Midbrain (tissue), 1 donor: ENCODE results near the gene MATCAP1.
A peak's percentile ranks its signal among the peaks of the same experiment; 100 is the strongest.

Experiments
- DNase-seq: peaks from one replicate; lab custom pipeline; 2025; lab: John Stamatoyannopoulos, UW

The MATCAP1 gene

DNA sequence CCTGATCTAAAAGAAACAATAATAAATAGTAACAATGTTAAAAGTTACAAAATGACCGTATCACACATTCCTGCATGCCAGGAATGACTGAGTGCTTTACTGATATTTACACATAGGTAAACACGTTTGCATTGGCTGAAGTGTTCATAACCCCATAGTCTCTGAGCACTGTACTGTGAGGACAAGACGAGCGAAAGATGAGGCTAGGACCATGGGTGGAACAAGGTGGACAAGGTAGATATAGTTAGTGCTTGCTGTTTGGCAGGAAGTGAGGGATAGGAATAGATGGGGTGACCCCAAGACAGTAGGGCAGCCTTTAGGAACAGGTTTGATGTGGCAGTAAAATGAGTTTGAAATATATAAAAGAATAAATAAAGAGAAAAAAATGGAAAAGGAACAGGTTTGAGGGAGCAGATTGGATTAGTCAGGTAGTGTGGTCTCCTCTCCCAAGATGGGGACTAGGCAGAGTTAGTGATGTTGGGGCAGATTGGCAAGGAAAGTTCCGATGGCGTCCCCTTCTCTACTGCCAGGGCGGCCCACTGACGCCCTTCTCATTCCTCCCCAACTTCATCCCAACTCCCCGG is 7.7 kb upstream of the MATCAP1 start:
- no peak for DNase-seq

DNA sequence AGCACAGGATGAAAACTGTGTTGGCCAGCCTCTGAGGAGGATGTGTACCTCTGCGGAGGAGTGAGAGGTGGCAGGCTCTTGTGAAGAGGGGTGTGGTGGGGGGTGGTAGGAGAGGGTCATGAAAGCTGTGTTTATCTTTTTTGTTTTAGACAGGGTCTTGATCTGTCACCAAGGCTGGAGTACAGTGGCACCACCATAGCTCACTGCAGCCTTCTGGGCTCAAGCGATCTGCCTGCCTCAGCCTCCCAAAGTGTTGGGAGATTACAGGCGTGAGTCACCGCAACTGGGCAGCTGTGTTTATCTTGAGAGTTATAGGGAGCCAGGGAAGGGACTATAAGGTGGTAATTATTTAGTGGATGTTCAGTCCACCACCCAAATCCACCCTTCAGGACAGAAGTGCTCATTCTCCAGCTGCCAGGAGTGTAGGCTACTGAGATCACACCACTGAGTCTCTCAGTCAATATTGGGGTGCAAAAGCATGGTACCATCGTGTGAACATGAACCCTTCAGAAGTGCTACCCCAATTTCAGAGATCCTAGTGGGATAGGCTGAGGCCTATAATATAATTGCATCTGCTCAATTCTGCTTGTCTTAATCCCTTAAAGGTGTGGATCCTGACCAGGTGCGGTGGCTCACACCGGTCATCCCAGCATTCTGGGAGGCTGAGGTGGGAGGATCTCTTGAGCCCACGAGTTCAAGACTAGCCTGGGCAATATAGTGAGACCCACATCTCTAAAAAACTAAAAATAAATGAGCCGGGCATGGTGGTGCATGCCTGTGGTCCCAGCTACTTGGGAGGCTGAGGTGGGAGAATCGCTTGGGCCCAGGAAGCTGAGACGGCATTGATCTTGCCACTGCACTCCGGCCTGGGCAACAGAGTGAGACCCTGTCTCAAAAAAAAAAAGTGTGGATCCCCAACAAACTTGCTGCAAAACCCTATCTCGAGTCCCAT is 7.0 kb upstream of the MATCAP1 start:
- DNase-seq: no peak

DNA sequence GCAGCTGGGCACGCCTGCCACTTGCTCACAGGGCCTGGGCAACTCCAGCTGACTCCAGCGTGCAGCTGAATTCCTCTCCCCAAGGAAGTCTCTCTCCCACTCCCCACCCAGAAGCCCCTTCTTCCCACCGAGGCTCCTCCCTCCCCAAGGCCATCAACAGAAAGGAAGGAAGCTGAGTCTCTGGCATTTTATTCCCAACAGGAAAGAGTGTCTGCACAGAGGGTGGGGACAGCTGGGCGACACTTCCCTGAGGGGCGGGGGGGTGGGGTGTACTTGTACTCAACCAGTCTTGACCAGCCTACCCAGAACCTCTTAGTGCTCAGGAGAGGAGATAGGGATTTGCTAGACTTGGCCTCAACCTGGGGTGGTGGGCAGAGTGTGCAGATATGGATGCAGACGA is 6.3 kb upstream of the MATCAP1 start, which contains the start of gene EXOC3L1:
EXOC3L1 (minus strand) TSS at position 96 of the 400 bp plus-strand sequence. CDS start 460 bp downstream, outside the sequence.
- no peak for DNase-seq

DNA sequence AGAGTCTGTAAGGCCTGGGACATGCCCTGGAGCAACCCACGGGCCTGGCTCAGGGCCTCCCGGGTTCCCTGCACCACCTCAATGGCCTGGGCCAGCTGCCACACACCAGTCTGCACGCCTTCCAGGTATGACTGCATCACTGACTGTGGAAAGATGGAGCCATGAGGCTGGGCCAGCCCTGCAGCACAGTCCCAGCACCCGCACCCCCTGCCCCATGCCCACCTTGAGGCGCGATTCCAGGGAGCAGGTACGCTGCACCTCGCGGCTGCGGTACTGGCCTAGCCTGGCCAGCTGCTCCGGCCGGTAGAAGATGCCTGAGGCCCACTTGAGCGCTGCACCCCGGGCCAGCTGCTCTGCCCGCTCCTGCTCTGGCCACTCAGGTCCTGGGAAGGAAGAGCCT is 5.0 kb upstream of the MATCAP1 start:
- DNase-seq: no peak

DNA sequence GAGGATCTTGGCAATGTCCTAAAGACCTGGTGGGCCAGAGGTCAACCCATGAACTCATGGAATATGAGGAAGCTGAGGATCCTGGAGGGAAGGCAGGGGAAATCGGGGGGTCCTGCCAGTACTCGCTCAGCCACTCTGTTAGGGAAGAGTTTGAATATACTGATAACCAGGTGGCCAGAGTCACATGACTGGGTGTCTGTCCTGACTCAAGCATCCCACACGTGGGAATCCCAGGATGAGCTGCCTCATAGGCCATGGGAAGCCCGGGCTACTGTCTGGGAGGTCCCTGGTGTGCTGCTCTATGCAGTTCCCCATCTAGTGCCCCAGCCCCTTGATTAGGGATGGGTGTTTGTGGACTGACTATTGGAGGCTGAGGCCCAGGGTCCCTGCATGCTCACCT is 4.6 kb upstream of the MATCAP1 start:
- DNase-seq: no peak

DNA sequence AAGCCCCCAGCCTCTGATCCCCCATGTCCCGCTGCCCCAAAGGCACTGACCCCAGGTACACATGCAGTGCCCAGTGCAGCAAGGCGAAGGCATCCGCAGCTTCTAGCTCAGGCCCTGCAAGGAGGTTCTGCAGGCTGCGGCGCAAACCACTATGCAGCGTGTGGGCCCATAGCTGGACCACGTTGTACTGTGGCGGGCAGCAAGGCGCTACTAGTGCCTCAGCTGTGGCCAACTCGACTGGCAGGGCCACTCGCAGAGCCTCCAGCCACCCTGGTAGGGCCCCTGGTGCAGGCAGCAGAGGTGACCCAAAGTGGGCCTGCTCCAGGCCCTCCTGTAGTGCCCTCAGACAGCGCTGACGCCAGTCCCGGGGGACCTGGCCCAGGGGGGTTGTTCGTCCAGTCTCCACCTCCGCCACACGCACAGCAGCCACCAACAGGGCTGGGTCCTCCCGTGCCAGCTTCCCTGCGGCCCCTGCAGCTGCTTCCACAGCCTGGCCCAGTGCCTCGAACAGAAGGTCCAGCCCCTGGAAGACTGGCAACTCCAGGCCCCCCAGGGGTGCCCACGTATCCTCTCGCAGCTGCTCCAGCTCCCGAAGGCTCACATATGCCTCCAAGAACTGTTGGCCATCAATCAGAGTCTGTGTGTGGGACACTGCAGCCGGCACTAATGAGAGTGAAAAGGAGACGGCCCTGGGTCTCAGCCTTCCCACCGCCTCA is 3.6 kb upstream of the MATCAP1 start:
- no peak for DNase-seq

DNA sequence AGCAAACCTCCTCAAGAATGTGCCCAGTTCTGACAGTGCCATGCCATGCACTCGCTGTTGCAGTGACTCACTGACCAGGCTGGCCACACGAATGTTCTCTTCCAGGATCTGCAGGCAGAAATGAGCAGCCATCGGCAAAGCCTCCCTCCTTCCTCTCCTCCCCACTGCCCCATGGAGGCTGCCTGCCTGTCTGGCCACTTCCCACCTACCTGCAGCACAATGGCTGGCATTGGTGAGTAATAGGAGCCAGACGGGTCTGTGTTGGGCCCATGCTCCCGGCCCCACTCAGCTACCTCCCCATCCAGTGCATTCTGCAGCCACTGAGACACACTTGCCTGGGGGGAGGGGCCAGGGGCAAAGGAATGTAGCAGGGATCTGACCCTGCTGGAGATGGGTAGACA is 2.8 kb upstream of the MATCAP1 start:
- DNase-seq: no peak

DNA sequence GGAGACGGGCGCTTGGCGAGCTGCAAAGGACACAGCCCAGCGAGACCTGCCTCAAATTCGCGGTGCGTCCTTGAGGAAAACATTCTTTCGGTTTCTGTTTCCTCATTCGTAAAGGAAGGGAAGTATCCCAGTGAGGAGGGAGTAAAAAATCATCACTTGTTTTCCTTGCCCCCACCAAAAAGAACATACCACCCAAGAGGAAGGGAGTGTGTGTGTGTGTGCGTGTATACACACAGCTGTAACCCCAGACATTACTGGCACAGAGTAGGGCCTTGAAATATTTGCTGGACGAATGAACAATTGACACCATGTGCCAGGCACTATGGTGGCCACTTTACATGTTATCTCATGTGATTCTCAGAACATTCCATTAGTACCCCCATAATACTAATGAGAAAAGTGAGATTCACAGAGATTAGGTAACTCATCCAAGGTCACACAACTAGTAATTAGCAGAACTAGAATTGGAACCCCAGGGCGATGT is 1.9 kb upstream of the MATCAP1 start:
- no peak for DNase-seq

DNA sequence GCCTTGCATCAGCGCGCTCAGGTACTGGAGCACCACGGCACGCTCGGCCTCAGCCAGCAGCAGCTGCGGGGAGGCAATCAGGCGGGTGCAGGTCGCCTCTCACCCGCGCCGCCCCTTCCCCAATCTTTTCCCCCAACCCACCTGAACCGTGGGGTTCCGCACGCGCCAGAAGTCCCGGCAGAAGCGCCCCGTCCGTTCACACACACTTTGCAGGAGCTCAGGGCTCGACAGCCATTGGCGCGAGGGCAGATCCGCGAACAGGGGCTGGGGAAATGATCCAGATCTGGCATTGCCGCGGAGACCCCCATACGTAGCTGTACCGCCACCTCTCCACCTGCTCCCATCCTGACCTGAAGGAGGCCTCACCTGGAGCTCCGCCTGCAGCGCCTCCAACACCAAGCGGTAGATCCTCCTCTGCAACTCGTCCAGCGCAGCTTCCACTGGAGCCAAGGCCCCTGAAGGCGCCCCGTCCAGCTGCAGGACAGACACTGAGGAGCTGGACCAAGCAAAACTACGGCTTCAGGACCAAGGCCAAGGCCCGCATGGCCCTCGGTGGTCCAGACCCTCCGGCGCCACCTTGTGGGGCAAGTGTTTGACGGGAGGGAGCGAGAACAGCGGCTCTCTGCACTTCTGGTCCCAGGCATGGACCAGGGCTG is 1.4 kb upstream of the MATCAP1 start:
- DNase-seq: peak; percentile 84

DNA sequence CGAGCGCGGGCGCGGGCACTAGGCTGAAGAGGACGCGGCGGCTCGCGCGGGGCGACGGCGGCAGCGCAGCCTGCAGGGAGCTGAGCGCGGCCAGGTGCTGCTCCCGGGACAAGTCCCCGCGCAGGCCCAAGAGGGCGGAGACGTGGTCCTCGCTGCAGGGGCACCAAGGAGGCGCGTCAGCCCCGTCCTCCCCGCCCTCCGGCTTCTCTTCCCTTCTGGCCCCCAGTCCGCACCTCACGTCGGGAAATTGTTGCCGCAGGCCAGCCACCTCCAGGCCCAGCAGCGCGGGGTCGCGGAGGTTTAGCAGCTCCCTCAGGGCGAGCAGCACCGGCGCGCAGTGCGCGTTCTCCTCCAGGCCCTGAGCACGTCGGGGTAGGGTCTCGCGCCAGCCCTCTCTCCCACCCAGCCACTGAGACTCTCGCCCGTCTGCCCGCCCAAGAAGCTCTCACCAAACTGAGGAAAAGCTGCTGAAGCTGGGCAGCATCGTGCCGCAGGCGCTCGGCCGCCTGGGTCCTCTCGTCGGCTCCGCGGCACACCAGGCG is 761 bp upstream of the MATCAP1 start:
- DNase-seq: no peak

DNA sequence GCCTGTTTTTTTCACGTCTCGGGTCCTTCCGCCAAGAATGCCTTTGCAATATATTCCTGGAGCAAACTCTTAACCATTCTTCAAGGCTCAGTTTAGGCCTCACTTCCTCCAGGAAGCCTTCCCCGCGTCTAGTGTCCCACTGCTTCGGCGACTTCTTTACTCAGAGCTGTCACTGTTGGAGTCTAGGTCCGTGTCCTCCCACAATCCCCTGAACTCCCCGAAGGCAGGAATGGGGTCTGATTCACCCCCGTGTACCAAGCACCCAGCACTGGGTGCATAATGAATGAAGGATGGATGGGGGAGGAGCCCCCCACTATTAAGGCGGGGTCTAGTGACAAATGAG is 508 bp downstream of the MATCAP1 start:
- no peak for DNase-seq

DNA sequence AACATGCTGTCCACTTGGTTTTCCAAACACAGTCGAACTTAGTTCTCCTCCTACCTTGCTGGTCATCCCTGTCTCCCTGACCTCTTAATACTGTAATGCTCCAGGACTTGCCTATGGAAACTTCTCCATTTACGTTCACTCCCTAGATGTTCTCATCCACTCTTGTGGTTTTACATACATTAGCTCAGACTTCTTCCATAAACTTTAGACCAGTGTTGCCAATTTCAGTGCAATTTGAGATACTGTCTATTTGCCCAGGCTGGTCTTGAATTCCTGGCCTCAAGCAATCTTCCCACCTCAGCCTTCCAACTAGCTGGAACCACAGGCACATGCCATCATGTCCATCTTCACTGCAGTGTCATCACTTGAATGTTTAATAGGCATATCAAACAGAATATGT is 1.5 kb downstream of the MATCAP1 start:
- no peak for DNase-seq

DNA sequence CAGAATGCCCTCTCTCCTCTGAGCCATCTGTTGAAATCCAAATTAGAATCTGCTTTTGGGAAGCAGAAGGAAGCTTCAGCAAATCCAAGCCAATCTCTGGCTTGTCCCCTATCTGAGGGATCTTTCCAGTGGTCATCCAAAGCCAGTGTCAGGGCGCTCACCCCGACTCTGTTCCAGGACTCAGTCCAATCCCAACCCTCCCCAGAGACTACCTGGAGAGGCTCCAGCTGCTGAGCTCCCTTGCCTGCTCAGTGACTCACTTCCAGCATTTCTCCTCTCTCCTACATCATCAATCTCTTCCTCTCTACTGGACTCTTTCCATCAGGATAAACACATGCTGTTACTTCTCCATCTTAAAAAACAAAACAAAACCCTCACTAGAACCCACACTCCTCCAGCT is 2.4 kb downstream of the MATCAP1 start:
- DNase-seq: no peak

DNA sequence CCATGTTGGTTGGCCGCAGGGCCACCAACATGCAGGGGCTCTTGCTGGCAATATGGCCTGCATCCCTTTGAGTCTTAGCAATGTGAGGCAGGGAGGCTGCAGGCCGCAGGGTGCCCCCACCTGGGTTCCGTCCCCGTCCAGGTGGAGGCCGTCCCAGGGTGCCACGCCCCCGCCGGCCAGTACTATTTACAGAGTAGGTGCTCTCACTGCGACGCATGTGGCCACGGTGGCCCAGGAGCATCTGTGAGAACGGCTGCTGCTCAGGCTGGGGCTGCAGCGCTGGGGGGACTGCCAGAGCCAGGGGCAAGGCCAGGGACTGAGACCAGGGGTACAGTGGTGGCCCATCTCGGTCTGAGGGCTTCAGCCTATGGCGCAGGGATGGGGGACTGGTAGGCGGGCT is 3.6 kb downstream of the MATCAP1 start:
- no peak for DNase-seq

DNA sequence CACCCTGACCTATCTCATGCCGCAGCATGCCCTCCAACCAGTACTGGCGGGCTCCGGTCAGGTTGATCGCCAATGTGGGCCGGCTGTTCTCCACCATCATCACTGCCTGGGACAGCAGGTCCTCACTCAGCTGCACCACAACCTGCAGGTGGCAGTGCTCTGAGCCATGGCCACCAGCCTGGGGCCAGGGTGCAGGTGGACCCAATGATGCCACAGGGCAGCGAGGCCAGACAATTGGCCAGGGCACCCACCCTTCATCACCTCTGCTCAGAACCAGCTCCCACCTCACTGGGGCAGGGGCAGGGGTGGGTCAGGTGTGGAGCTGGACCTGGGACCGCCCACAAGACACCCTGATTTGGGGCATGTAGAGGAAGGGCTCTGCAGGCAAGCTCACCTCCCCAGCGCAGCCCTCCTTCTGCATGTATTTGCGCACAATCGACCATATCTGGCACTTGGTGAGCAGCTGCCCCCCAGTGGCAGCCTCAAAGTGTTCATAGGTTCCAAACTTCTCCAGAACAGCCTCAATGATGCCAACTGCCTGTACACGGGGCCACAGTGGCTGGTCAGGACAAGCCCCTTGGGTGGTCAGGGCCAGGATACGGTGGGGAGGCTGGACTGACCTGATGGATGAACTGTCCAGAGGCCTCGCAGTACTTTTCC is 4.2 kb downstream of the MATCAP1 start:
- no peak for DNase-seq

DNA sequence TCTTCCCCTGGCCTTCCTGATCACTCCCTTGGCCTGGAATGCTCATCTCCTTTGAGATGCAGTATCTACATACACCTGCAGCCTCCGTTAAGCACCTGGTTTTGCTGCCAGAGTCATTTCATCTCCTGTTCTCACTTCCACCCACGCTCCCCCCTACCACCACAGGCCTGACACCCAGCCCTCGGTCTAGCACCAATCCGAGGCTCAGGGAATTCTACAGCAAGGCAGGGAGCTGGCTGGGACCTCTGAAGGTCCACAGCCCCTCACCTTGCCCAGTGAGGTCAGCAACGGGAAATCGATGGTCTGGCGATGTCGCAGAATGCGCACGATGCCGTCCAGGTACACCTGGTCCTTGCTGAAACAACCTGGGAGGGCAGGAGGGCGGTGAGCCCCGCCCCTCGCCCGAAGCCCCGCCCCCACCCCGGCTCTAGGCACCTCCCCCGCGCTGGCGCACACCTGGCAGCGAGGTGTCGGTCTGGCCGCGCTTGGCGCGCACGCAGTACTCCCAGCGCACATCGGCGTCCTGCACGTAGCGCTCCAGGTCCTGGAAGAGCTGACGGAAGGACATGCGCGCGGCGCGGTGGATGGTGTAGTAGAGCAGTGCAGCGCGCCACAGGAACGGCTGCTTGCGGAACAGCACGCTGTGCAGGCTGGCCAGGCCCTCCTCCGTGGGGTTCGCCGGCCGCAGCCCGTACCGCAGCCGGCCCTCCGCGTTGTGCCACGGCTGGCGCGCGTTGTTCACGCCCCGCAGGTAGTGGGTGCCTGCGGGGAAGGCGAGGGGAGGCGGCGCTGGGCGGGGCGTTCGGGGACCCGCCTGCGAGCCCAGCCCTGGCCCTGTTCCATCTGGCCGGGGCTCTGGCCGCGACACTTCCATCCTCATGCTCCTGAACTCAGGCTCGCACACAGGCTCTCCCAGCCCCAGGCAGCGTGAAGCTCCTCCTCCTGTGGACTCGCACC is 5.7 kb downstream of the MATCAP1 start:
- DNase-seq: no peak

DNA sequence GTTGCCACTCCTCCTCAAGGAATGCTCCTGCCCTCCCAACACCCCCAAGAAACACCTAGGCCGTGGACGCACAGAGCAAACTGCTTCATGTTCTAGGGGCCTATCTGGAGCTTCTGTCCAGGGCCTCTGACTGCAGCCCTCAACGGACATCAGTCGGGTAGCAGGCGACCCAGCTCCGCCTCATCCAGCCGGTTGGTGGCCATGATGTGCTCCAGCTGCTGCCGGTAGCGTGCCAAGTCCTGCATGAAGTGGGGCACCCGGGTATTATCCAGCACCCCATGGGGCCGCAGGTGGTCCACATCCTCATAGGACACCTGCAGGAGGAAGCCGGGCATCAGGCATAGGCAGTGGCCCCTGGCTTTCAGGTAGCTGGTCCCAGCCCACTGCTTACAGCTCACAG is 7.1 kb downstream of the MATCAP1 start:
- DNase-seq: no peak

DNA sequence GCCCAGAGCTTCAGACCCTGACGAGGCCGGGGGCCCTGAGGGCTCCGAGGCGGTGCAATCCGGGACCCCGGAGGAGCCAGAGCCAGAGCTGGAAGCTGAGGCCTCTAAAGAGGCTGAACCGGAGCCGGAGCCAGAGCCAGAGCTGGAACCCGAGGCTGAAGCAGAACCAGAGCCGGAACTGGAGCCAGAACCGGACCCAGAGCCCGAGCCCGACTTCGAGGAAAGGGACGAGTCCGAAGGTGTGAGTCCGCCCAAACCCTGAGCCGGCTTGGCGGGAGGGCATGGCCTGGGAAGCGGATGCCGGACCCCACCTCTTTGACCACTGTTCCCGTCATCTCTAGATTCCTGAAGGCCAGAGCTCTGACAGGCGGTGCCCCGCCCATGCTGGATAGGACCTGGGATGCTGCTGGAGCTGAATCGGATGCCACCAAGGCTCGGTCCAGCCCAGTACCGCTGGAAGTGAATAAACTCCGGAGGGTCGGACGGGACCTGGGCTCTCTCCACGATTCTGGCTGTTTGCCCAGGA is 9.0 kb downstream of the MATCAP1 start:
- DNase-seq: no peak

DNA sequence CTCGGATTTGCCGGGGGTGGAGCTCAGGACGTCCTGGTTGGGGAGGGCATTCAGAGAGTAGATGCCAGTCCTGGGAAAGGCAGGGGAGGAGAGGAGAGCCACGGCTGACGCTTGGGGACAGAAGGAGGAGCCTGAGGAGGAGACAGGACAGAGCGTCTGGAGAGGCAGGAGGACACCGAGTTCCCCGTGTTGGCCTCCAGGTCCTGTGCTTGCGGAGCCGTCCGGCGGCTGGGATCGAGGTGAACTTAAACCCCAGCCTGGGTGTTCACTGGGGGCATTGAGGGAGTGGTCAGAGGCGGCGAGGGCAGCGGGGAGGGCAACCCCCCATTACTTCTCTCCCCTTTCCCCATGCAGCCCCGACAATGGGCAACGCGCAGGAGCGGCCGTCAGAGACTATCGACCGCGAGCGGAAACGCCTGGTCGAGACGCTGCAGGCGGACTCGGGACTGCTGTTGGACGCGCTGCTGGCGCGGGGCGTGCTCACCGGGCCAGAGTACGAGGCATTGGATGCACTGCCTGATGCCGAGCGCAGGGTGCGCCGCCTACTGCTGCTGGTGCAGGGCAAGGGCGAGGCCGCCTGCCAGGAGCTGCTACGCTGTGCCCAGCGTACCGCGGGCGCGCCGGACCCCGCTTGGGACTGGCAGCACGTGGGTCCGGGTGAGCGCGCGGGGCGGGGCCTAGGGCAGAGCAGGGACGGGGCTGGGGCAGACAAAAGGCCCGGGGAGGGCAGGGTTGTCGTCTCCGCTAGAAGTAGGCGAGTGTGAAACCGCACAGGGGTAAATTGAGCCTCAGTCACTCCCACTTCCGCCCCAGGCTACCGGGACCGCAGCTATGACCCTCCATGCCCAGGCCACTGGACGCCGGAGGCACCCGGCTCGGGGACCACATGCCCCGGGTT is 9.7 kb downstream of the MATCAP1 start:
- peak; percentile 81 for DNase-seq
